ENCODE measurements around the gene ZNF384. TPM values are rescaled to one million over a fixed set of nuclear protein-coding genes. Genes with fewer than 3 reads are reported as not detected.

The ZNF384 gene
- total and polyA plus RNA-seq, 8 donors = 39.3 to 97.9 (median 89.2) TPM

DNA sequence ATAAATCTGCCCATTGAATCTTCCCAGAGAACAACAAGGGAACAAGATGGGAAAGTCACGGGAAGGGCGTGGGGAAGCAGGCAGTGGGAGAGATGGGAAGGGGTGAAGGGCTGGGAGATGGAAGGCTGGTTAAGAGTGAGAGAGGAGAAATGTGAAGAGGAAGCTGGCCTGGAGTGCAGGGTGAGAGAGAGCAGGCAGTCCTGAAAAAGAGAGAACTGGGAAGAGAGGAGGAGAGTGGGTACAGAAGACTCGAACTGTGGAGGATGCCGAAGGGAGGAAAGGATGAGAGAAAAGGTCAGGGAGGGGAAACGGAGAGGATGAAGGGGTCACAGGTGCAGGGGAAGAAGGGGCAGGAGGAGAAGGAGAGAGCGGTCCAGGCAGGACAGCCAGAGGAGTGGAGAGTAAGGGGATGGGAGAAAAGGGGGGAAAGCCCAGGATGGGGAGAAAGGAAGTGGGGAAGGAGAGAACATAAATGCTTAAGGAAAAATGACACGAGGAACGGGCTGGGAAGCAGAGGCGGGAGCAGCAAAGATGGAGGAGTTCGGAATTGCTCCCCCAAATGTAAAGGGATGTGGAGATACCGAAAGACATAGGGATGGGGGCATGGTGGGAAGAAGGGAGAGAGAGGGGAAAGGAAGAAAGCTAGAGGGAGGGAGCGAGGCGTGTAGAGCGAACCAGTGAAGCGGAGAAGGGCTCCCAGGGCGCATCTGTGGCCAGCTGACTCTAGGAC lies 10.2 kb upstream of the ZNF384 start:
- Histone ChIP-seq H3K36me3 (no peaks in the 10 kb centered on the region), H3K4me3 (no peak overlapping the region), H3K27me3 (peaks cover 54 to 98% of the 10 kb centered on the region in 2 donors), H3K9me3 (no peaks in the 10 kb centered on the region), H3K27ac (no peak overlapping the region), H3K4me1 (peaks cover 6 to 15% of the 10 kb centered on the region in 2 donors)
- intact Hi-C loops (cut with DNase I) = loop anchor here in 1 of 2 donors (10.0 kb wide), 1 partner anchor 85 kb away; no protein-coding TSS in a partner anchor
- DNase-seq = no peak
- no peak for TF ChIP-seq CTCF (IDR thresholded peaks at IDR 0.05)
- no peak for ATAC-seq

DNA sequence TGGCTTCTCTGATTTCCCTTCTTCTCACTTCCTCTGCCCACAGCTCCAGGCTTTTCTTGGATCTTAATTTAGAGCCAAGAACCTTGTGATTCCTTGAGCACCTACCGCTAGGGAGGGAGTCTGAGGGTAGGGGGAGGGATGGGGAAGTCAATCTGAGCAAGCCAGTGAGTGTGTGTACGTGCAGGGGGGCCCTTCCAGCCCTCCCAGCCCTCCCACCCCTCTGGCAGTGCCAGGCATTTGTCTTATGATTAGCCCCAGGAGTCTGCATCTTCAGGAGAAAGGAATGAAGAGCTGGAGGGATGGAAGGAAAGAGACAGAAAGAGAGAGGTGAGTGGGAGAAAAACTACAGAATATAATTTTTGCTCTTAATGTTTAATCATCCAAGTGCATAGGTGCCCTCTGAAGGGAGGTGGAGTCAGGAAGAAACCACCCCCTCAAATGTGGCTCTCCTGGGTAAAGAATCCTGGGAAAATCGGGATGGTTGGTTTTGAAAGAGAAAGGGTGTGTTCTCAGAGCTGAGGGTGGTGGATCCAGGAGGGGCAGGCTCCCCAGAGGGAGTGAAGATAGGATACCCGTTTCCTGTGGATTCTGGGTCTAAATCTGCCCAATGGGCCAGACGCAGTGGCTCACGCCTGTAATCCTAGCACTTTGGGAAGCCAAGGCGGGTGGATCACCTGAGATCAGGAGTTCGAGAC lies 9.3 kb upstream of the ZNF384 start:
- Histone ChIP-seq H3K36me3 (no peaks in the 10 kb centered on the region), H3K4me3 (no peak overlapping the region), H3K4me1 (peaks cover 6 to 15% of the 10 kb centered on the region in 2 donors), H3K27me3 (peaks cover 47 to 96% of the 10 kb centered on the region in 2 donors), H3K9me3 (no peaks in the 10 kb centered on the region), H3K27ac (no peak overlapping the region)
- no peak for TF ChIP-seq CTCF (IDR thresholded peaks at IDR 0.05)
- intact Hi-C loops (cut with DNase I) = loop anchor here in 1 of 2 donors (10.0 kb wide), 1 partner anchor 84 kb away; no protein-coding TSS in a partner anchor
- DNase-seq (no peak), ATAC-seq (no peak)

GRCh38 chr12:6697584-6698351 lies 8.6 kb upstream of the ZNF384 start:
- no peak overlapping the region for H3K4me3 ChIP-seq
- DNase-seq (peak in 1 of 4 donors; percentile 56), ATAC-seq (peak; percentile 57)
- no peak overlapping the region for H3K27ac ChIP-seq
- H3K27me3 ChIP-seq = peaks cover 41 to 88% of the 10 kb centered on the region in 2 donors
- intact Hi-C loops (cut with DNase I) = loop anchor here in 1 of 2 donors (10.0 kb wide), 1 partner anchor 83 kb away; no protein-coding TSS in a partner anchor
- TF ChIP-seq CTCF (IDR thresholded peaks at IDR 0.05) = peak in 1 of 2 donors; percentile 14
- H3K36me3 ChIP-seq = no peaks in the 10 kb centered on the region
- H3K9me3 ChIP-seq = no peaks in the 10 kb centered on the region
- H3K4me1 ChIP-seq = peaks cover 6 to 15% of the 10 kb centered on the region in 2 donors

GRCh38 chr12:6696690-6697583 lies 7.8 kb upstream of the ZNF384 start:
- Histone ChIP-seq H3K27ac (no peak overlapping the region), H3K4me1 (peaks cover 6 to 15% of the 10 kb centered on the region in 2 donors), H3K27me3 (peaks cover 36 to 80% of the 10 kb centered on the region in 2 donors), H3K4me3 (no peak overlapping the region), H3K36me3 (no peaks in the 10 kb centered on the region), H3K9me3 (no peaks in the 10 kb centered on the region)
- DNase-seq (no peak), ATAC-seq (no peak)
- TF ChIP-seq CTCF (IDR thresholded peaks at IDR 0.05) = no peak
- intact Hi-C loops (cut with DNase I) = loop anchor here in 1 of 2 donors (10.0 kb wide), 1 partner anchor 82 kb away; no protein-coding TSS in a partner anchor
